Endothelial cell of umbilical vein (primary cell): ENCODE data around the gene SKI.

Experiments
- EZH2 ChIP-seq: IDR thresholded peaks from 2 replicates; pipeline ENCODE4 v1.6.1; 2012; ENCODE audit warnings: borderline replicate concordance, low read depth, mild to moderate bottlenecking, moderate library complexity, low read length, inconsistent platforms; ENCODE audit not compliant: severe bottlenecking
- FOS ChIP-seq: IDR thresholded peaks from 2 replicates; pipeline ENCODE4 v1.6.1; 2011; ENCODE audit warnings: mild to moderate bottlenecking, low read length, moderate library complexity, borderline replicate concordance; ENCODE audit not compliant: insufficient read depth
- GATA2 ChIP-seq: IDR thresholded peaks from 2 replicates; pipeline ENCODE4 v1.7.0; 2011; ENCODE audit warnings: low read depth, mild to moderate bottlenecking, moderate library complexity, mixed read lengths, low read length; ENCODE audit not compliant: insufficient read length, insufficient read depth
- JUN ChIP-seq: IDR thresholded peaks from 2 replicates; pipeline ENCODE4 v1.6.1; 2011; ENCODE audit warnings: borderline replicate concordance, low read depth; ENCODE audit not compliant: insufficient read length, insufficient read depth
- MAX ChIP-seq: IDR thresholded peaks from 2 replicates; pipeline ENCODE4 v1.6.1; 2011; ENCODE audit not compliant: insufficient read depth, insufficient read length
- MYC ChIP-seq: IDR thresholded peaks from one replicate; pipeline ENCODE4 v1.6.1; 2011; ENCODE audit warnings: mild to moderate bottlenecking, low read depth, low read length
- POLR2A ChIP-seq: IDR thresholded peaks from 2 replicates; pipeline ENCODE4 v1.6.1; 2012; ENCODE audit warnings: low read depth, mild to moderate bottlenecking, control low read depth, low read length
- POLR2AphosphoS5 ChIP-seq: IDR thresholded peaks from 2 replicates; pipeline ENCODE4 v1.6.1; 2012; ENCODE audit warnings: low read depth, mild to moderate bottlenecking, control low read depth, low read length, moderate library complexity; ENCODE audit not compliant: insufficient read depth
- TF ChIP-seq, protein P1 (sequence below), 2 donors: IDR thresholded peaks; 1 replicate in 1 of 2; 2 replicates in 1 of 2; pipeline ENCODE4 v1.5.1; 2011; ENCODE audit warnings: low read length in 2 of 2, mild to moderate bottlenecking in 2 of 2, moderate library complexity in 2 of 2, control low read depth in 1 of 2, inconsistent platforms in 1 of 2, low read depth in 1 of 2; ENCODE audit not compliant: insufficient read depth in 1 of 2; ENCODE audit errors: extremely low read depth in 1 of 2

DNA sequence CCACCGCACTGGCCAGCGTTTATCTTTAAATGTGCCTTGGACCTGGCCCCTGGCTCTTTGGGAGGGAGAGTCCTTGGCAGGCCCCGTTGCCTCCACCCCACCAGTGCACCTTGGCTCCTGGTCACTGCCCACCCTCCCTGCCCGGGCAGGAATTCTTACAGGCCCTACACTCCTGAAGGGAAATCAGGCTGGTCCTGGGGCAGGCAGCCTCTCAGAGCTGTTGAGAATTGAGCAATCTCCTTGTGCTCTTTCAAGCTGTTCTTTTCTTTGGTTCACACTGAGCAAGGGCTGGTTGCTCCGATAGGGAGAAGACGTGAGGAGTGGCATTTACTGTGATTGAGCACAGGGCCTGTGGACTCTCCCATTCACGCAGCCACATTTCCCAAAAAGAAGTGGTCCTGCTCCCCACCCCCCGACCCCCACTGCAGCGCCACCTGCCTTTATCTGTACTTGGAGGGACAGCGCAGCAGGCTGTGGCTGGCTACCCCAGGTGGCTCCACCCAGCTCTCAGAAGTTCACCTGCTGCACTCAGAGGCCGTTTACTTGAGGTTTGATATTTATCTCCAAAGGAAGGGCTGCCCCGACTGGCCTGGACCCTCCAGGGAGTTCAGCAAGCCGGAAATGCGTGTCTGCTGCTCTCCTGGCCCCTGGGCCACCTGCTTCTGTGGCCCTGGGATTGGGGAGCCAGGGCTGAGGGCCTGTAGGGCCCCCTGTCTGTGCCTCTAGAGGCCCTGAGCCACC lies 47.8 kb downstream of the SKI start:
- no peak for TF ChIP-seq EZH2
- TF ChIP-seq, protein P1, sequence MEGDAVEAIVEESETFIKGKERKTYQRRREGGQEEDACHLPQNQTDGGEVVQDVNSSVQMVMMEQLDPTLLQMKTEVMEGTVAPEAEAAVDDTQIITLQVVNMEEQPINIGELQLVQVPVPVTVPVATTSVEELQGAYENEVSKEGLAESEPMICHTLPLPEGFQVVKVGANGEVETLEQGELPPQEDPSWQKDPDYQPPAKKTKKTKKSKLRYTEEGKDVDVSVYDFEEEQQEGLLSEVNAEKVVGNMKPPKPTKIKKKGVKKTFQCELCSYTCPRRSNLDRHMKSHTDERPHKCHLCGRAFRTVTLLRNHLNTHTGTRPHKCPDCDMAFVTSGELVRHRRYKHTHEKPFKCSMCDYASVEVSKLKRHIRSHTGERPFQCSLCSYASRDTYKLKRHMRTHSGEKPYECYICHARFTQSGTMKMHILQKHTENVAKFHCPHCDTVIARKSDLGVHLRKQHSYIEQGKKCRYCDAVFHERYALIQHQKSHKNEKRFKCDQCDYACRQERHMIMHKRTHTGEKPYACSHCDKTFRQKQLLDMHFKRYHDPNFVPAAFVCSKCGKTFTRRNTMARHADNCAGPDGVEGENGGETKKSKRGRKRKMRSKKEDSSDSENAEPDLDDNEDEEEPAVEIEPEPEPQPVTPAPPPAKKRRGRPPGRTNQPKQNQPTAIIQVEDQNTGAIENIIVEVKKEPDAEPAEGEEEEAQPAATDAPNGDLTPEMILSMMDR (IDR thresholded peaks at IDR 0.05; ENCODE audit: extremely low read depth in 1 of 2, insufficient read depth in 1 of 2, low read depth in 1 of 2, low read length in 2 of 2), result no peak
- no peak for TF ChIP-seq MAX
- TF ChIP-seq POLR2A, result no peak
- no peak for TF ChIP-seq POLR2AphosphoS5
- no peak for TF ChIP-seq FOS
- TF ChIP-seq JUN, result no peak
- no peak for TF ChIP-seq MYC
- TF ChIP-seq GATA2, result no peak
